Measurements from ENCODE around the gene NINJ2.

NINJ2 gene

DNA sequence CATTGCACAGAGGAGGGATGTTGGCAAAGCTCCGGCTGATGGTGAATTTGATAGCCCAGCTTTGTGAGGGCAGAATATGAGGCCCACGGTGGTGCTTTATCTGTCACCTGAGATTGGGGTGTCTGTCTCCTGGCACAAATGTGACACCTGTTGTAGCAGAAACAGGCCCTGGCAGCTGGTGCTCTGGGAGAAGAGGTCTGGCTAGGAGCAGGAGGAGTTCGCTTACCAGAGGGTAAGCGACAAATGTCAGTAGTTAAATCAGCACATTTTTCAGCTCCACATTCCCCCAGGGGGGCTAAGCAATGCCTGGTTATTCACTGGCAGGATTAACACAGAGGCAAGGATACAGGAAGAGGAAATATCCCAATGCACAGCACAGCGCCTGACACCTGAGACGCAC lies 132.4 kb downstream of the NINJ2 start:
- no peak for DNase-seq (ENCODE audit: low spot score)

- no peak for DNase-seq (ENCODE audit: low spot score)
Measured at GRCh38 chr12:530308-530707, 132.9 kb downstream of the NINJ2 start.

GRCh38 chr12:527729-528128 lies 135.5 kb downstream of the NINJ2 start:
- no peak for DNase-seq (ENCODE audit: low spot score)

DNA sequence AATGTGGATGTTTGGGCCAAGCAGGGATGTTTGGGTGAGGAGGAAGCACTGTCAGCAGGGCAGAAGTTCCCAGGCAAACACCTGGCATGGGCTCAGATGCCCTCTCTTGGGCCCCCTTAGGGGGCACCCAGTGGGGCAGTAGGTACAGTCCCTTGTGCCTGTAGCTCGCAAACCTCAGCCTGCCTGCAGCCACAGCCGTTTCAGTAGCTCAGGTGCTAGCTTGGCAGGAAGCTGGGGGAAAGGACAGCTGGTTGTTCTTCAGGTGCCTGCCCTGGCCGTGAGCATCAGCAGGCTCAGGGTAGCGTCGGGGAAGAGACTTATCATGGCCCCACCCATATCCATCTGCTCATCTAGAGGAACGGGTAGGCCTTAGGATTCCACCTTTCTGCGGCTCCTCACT lies 136.0 kb downstream of the NINJ2 start:
- no peak for DNase-seq (ENCODE audit: low spot score)

GRCh38 chr12:526089-526488 lies 137.2 kb downstream of the NINJ2 start:
- DNase-seq (ENCODE audit: low spot score) = no peak

- DNase-seq (ENCODE audit: low spot score) = peak; percentile 46
Measured at GRCh38 chr12:524167-524951, 138.9 kb downstream of the NINJ2 start.

DNA sequence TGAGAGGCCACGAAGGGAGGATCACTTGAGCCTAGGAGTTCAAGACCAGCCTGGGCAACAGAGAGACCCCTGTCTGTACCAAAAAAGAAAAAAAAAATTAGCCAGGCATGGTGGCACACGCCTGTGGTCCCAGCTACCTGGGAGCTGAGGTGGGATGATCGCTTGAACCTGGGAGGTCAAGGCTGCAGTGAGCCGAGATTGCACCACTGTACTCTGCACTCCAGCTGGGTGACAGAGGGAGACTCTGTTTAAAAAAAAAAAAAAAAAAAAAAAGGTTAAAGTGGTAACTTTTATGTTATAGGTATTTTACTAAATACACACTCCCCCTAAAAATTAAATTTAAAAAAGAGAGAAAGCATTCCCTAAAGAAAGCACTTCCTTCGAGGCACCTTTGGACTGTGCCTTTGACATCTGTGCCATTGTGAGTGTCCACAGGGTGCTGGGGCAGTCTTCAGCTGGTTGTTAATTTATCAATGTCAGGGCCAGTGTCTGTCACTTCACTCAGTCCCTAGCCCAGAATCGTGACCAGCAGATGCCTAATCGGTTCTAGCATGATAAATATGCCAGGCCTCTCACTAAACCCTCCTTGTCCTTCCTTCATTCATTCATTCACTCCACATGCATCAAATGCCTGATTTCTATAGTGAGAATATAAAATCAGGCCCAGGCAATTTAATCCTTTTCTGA lies 140.4 kb downstream of the NINJ2 start:
- no peak for DNase-seq (ENCODE audit: low spot score)

- DNase-seq (ENCODE audit: low spot score) = no peak
Measured at GRCh38 chr12:520119-520518, 143.1 kb downstream of the NINJ2 start.

DNA sequence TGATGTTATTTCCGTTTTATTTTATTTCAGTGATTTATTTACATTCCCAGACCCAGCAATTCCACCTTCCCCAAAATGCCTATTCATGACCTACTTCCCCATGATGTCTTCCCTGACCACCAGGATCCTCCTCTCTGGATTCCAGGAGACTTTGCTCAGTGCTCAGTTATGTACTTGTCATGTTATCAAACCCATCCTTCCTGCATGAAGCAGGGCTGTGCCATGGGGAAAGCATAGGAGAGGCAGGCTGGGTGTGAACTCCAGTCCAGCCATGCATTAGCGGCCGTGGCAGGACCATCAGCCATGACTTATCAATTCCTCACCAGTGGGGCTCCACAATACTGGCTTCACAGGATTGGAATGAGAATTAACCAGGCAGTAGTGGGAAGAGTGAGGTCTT lies 145.7 kb downstream of the NINJ2 start:
- DNase-seq (ENCODE audit: low spot score) = no peak
